Midbrain (tissue), 1 donor: ENCODE measurements around the gene USP28.
"Not testable (repeated sequence)": the region's sequence is repeated elsewhere in the genome, so short reads cannot be mapped to it uniquely, and the experiment has no call there.

Source experiments
- DNase-seq: peaks from one replicate; lab custom pipeline; 2025; lab: John Stamatoyannopoulos, UW

The USP28 gene

GRCh38 chr11:113773416-113774173 is 101.8 kb downstream of the USP28 start, which contains the start of gene ZW10:
TSS of gene ZW10 (minus strand) at chr11:113773692. CDS start at chr11:113773666, 26 bp downstream.
- DNase-seq = peak; percentile 96

- DNase-seq = no peak
Measured at GRCh38 chr11:113773092-113773415, 102.3 kb downstream of the USP28 start.

GRCh38 chr11:113771964-113772363 is 103.4 kb downstream of the USP28 start:
- DNase-seq = no peak

GRCh38 chr11:113764527-113765219 is 110.7 kb downstream of the USP28 start:
- no peak for DNase-seq

GRCh38 chr11:113763040-113763439 is 112.3 kb downstream of the USP28 start:
- DNase-seq = not testable (repeated sequence)

- no peak for DNase-seq
Measured at GRCh38 chr11:113760241-113760640, 115.1 kb downstream of the USP28 start.

- DNase-seq = no peak
Measured at GRCh38 chr11:113752932-113753331, 122.4 kb downstream of the USP28 start.
